Measurements from ENCODE around the gene LRCOL1.

GRCh38 chr12:132560614-132561426, 49.6 kb downstream of the LRCOL1 start:
- TF ChIP-seq SP1 (IDR thresholded peaks at IDR 0.05), result no peak
- no peak for TF ChIP-seq L3MBTL2 (conservative IDR thresholded peaks at IDR 0.05)
- TF ChIP-seq ARNT (IDR thresholded peaks at IDR 0.05), result no peak
- no peak for TF ChIP-seq SUZ12 (IDR thresholded peaks at IDR 0.05)
- peak; percentile 45; the same call in 1 of the 2 replicates for TF ChIP-seq CTBP1 (IDR thresholded peaks at IDR 0.05; ENCODE audit: borderline replicate concordance)
- TF ChIP-seq PKNOX1 (IDR thresholded peaks at IDR 0.05), result no peak
- no peak for TF ChIP-seq ELF4 (IDR thresholded peaks at IDR 0.05)
- TF ChIP-seq FOXM1 (IDR thresholded peaks at IDR 0.05; ENCODE audit: borderline replicate concordance), result no peak
- no peak for TF ChIP-seq LEF1 (IDR thresholded peaks at IDR 0.05; ENCODE audit: borderline replicate concordance)
- TF ChIP-seq ZNF384 (IDR thresholded peaks at IDR 0.05), result no peak
- TF ChIP-seq FOXA1 (IDR thresholded peaks at IDR 0.05), result no peak
- no peak for TF ChIP-seq BHLHE40 (IDR thresholded peaks at IDR 0.05; ENCODE audit: borderline replicate concordance)
- no peak for TF ChIP-seq HDGF (IDR thresholded peaks at IDR 0.05; ENCODE audit: borderline replicate concordance)
- no peak for TF ChIP-seq NFRKB (IDR thresholded peaks at IDR 0.05)
